Esophagus squamous epithelium (tissue), 4 donors: ENCODE measurements around the gene NEDD4L.

Experiments used
- CTCF ChIP-seq, 6 experiments: fragments of 450-650 bp in 4 of 6; fragments of 200-600 bp in 2 of 6; sonication (generic) in 2 of 6; IDR thresholded peaks; one replicate each; pipeline ENCODE4 v1.5.1; 2016 to 2019; ENCODE audit warnings: antibody characterized with exemption in 6 of 6, mild to moderate bottlenecking in 4 of 6, moderate library complexity in 4 of 6
- POLR2A ChIP-seq, 4 donors: fragments of 450-650 bp; IDR thresholded peaks; one replicate each; pipeline ENCODE4 v1.6.1; 2017; ENCODE audit warnings: antibody characterized with exemption in 4 of 4, mild to moderate bottlenecking in 4 of 4, moderate library complexity in 3 of 4

GRCh38 chr18:58177896-58178470 is 134.0 kb downstream of the NEDD4L start:
- no peak for TF ChIP-seq CTCF (IDR thresholded peaks at IDR 0.05)
- no peak for TF ChIP-seq POLR2A (IDR thresholded peaks at IDR 0.05)
